Activated CD8-positive, alpha-beta T cell treated with anti-CD3 and anti-CD28 coated beads, Interleukin-2, amount 10 ng/mL, durations not matched to agents 7 days and 5 days (primary cell): ENCODE measurements around the gene KCNA3. TPM values are rescaled to one million over a fixed set of nuclear protein-coding genes. Genes with fewer than 3 reads are reported as not detected.

Experiments used
- ATAC-seq: fragments of 150-1000 bp; cut with Tn5 transposase; one replicate; pipeline ENCODE4 v1.10.0; 2021; ENCODE audit warnings: moderate library complexity
- CTCF ChIA-PET: fragments of 350-600 bp; sonication (Branson Sonifier 250); formaldehyde crosslinking; loops from one replicate; lab custom pipeline; 2021; ENCODE audit warnings: antibody characterized with exemption; lab: Charles Lee
- POLR2A ChIA-PET: fragments of 350-600 bp; sonication (Branson Sonifier 250); formaldehyde crosslinking; loops from one replicate; lab custom pipeline; 2021; ENCODE audit warnings: antibody characterized with exemption; lab: Charles Lee
- DNase-seq: peaks from one replicate; pipeline ENCODE4 v3.0.0-alpha.2; 2020
- H3K27ac Mint-ChIP-seq: one replicate; pipeline ENCODE4 v1.8.0; 2021; ENCODE audit warnings: mild to moderate bottlenecking, mixed read lengths
- H3K27me3 Mint-ChIP-seq: one replicate; pipeline ENCODE4 v1.8.0; 2021; ENCODE audit warnings: low read depth, mixed read lengths
- H3K36me3 Mint-ChIP-seq: one replicate; pipeline ENCODE4 v1.8.0; 2021; ENCODE audit warnings: low read depth, mixed read lengths
- H3K4me1 Mint-ChIP-seq: one replicate; pipeline ENCODE4 v1.8.0; 2021; ENCODE audit warnings: low read depth, mixed read lengths
- H3K4me3 Mint-ChIP-seq: one replicate; pipeline ENCODE4 v1.8.0; 2021; ENCODE audit warnings: mild to moderate bottlenecking, mixed read lengths
- H3K9me3 Mint-ChIP-seq: one replicate; pipeline ENCODE4 v1.8.0; 2022; ENCODE audit warnings: mixed read lengths; ENCODE audit not compliant: insufficient read depth
- total RNA-seq, 2 experiments: library from RNA; stranded (reverse); gene quantifications; one replicate each; pipeline ENCODE4 v1.2.3, GENCODE V29; 2021

KCNA3 gene
- total RNA-seq, 2 experiments from 2014 or later = 49.0 to 49.3 TPM

GRCh38 chr1:110702260-110702659 lies 27.5 kb upstream of the KCNA3 start:
- ChIA-PET CTCF (interaction anchor here (0.9 kb wide), 1 partner anchor 63 kb away, joined by 3 read pairs; no protein-coding TSS in a partner anchor), POLR2A (no interaction called here)
- H3K4me3 Mint-ChIP-seq = no peak overlapping the region
- ATAC-seq (no peak), DNase-seq (no peak)
- no peaks in the 10 kb centered on the region for H3K9me3 Mint-ChIP-seq
- H3K4me1 Mint-ChIP-seq = peaks cover 4% of the 10 kb centered on the region
- H3K27me3 Mint-ChIP-seq = peaks cover 6% of the 10 kb centered on the region
- no peaks in the 10 kb centered on the region for H3K36me3 Mint-ChIP-seq
- no peak overlapping the region for H3K27ac Mint-ChIP-seq

GRCh38 chr1:110700767-110701166 lies 26.0 kb upstream of the KCNA3 start:
- no peak for ATAC-seq
- Mint-ChIP-seq H3K9me3 (no peaks in the 10 kb centered on the region), H3K4me3 (no peak overlapping the region), H3K27ac (no peak overlapping the region), H3K4me1 (peaks cover 4% of the 10 kb centered on the region), H3K36me3 (no peaks in the 10 kb centered on the region), H3K27me3 (no peaks in the 10 kb centered on the region)
- ChIA-PET POLR2A (no interaction called here), CTCF (interaction anchor here (1.2 kb wide), 1 partner anchor 613 kb away, joined by 3 read pairs; no protein-coding TSS in a partner anchor)
- DNase-seq = no peak

- Mint-ChIP-seq H3K27me3 (peaks cover 4% of the 10 kb centered on the region), H3K27ac (no peak overlapping the region), H3K9me3 (no peaks in the 10 kb centered on the region), H3K4me1 (peaks cover 4% of the 10 kb centered on the region), H3K36me3 (no peaks in the 10 kb centered on the region), H3K4me3 (no peak overlapping the region)
- ChIA-PET POLR2A (interaction anchor here (0.5 kb wide), 1 partner anchor 9 kb away, joined by 3 read pairs; no protein-coding TSS in a partner anchor), CTCF (interaction anchor here (0.9 to 1.6 kb wide), 2 partner anchors 68 to 78 kb away, joined by 3 to 4 read pairs; no protein-coding TSS in a partner anchor)
- ATAC-seq = no peak
- no peak for DNase-seq
Measured at GRCh38 chr1:110697606-110698005, 22.9 kb upstream of the KCNA3 start.

GRCh38 chr1:110696818-110697217 lies 22.1 kb upstream of the KCNA3 start:
- no peak overlapping the region for H3K27ac Mint-ChIP-seq
- CTCF ChIA-PET = no interaction called here
- no peaks in the 10 kb centered on the region for H3K9me3 Mint-ChIP-seq
- ATAC-seq (no peak), DNase-seq (no peak)
- POLR2A ChIA-PET = no interaction called here
- no peak overlapping the region for H3K4me3 Mint-ChIP-seq
- no peaks in the 10 kb centered on the region for H3K36me3 Mint-ChIP-seq
- H3K4me1 Mint-ChIP-seq = peaks cover 4% of the 10 kb centered on the region
- peaks cover 7% of the 10 kb centered on the region for H3K27me3 Mint-ChIP-seq

GRCh38 chr1:110690709-110691365 lies 16.1 kb upstream of the KCNA3 start:
- peaks cover 6% of the 10 kb centered on the region for H3K4me1 Mint-ChIP-seq
- ChIA-PET CTCF (interaction anchor here (1.0 kb wide), 1 partner anchor 75 kb away, joined by 4 read pairs; no protein-coding TSS in a partner anchor), POLR2A (no interaction called here)

GRCh38 chr1:110689868-110690267 lies 15.1 kb upstream of the KCNA3 start:
- Mint-ChIP-seq H3K4me3 (no peak overlapping the region), H3K4me1 (peaks cover 6% of the 10 kb centered on the region), H3K36me3 (no peaks in the 10 kb centered on the region), H3K9me3 (no peaks in the 10 kb centered on the region), H3K27ac (no peak overlapping the region), H3K27me3 (peaks cover 12% of the 10 kb centered on the region)
- ATAC-seq = no peak
- POLR2A ChIA-PET = no interaction called here
- CTCF ChIA-PET = interaction anchor here (1.0 kb wide), 1 partner anchor 76 kb away, joined by 4 read pairs; no protein-coding TSS in a partner anchor
- no peak for DNase-seq

More at GRCh38 chr1:110690709-110691365, 16.1 kb upstream of the KCNA3 start:
- Mint-ChIP-seq H3K27me3 (peaks cover 12% of the 10 kb centered on the region), H3K36me3 (no peaks in the 10 kb centered on the region), H3K9me3 (no peaks in the 10 kb centered on the region), H3K27ac (no peak overlapping the region), H3K4me3 (no peak overlapping the region)
- ATAC-seq (no peak), DNase-seq (no peak)

- Mint-ChIP-seq H3K4me3 (no peak overlapping the region), H3K4me1 (peaks cover 6% of the 10 kb centered on the region), H3K9me3 (no peaks in the 10 kb centered on the region), H3K36me3 (no peaks in the 10 kb centered on the region), H3K27ac (no peak overlapping the region), H3K27me3 (peaks cover 12% of the 10 kb centered on the region)
- ChIA-PET CTCF (interaction anchor here (1.2 kb wide), 1 partner anchor 57 kb away, joined by 4 read pairs; no protein-coding TSS in a partner anchor), POLR2A (no interaction called here)
- ATAC-seq = no peak
- DNase-seq = no peak
Measured at GRCh38 chr1:110688514-110688913, 13.8 kb upstream of the KCNA3 start.

GRCh38 chr1:110687250-110687649 lies 12.5 kb upstream of the KCNA3 start:
- H3K27me3 Mint-ChIP-seq = peaks cover 6% of the 10 kb centered on the region
- DNase-seq = no peak
- H3K27ac Mint-ChIP-seq = no peak overlapping the region
- H3K4me1 Mint-ChIP-seq = peaks cover 6% of the 10 kb centered on the region
- no peaks in the 10 kb centered on the region for H3K36me3 Mint-ChIP-seq
- no peak for ATAC-seq
- POLR2A ChIA-PET = interaction anchor here (1.0 kb wide), 1 partner anchor 10 kb away, joined by 3 read pairs; no protein-coding TSS in a partner anchor
- no peak overlapping the region for H3K4me3 Mint-ChIP-seq
- H3K9me3 Mint-ChIP-seq = no peaks in the 10 kb centered on the region
- CTCF ChIA-PET = interaction anchor here (2.0 kb wide), 1 partner anchor 67 kb away, joined by 10 read pairs; no protein-coding TSS in a partner anchor

GRCh38 chr1:110686188-110686587 lies 11.4 kb upstream of the KCNA3 start:
- ChIA-PET CTCF (interaction anchor here (1.1 to 2.0 kb wide), 4 partner anchors 52 to 95 kb away, joined by 3 to 10 read pairs (median 4); no protein-coding TSS in a partner anchor), POLR2A (no interaction called here)
- Mint-ChIP-seq H3K27me3 (peaks cover 4% of the 10 kb centered on the region), H3K36me3 (no peaks in the 10 kb centered on the region), H3K4me3 (no peak overlapping the region), H3K27ac (no peak overlapping the region), H3K9me3 (no peaks in the 10 kb centered on the region), H3K4me1 (peaks cover 6% of the 10 kb centered on the region)
- ATAC-seq (peak; percentile 69), DNase-seq (peak; percentile 33)

- Mint-ChIP-seq H3K4me1 (no peaks in the 10 kb centered on the region), H3K9me3 (no peaks in the 10 kb centered on the region), H3K36me3 (peaks cover 6% of the 10 kb centered on the region), H3K27me3 (peaks cover 4% of the 10 kb centered on the region), H3K27ac (no peak overlapping the region), H3K4me3 (no peak overlapping the region)
- ChIA-PET CTCF (interaction anchor here (1.0 to 2.0 kb wide), 5 partner anchors 40 to 97 kb away, joined by 3 to 4 read pairs (median 3); no protein-coding TSS in a partner anchor), POLR2A (no interaction called here)
- DNase-seq (no peak), ATAC-seq (no peak)
Measured at GRCh38 chr1:110684491-110684890, 9.8 kb upstream of the KCNA3 start.

- Mint-ChIP-seq H3K9me3 (no peaks in the 10 kb centered on the region), H3K27me3 (peaks cover 4% of the 10 kb centered on the region), H3K27ac (no peak overlapping the region), H3K36me3 (peaks cover 14% of the 10 kb centered on the region), H3K4me1 (peaks cover 2% of the 10 kb centered on the region), H3K4me3 (no peak overlapping the region)
- ChIA-PET POLR2A (no interaction called here), CTCF (interaction anchor here (0.6 to 2.0 kb wide), 4 partner anchors 83 to 173 kb away, joined by 3 to 4 read pairs (median 4); no protein-coding TSS in a partner anchor)
- ATAC-seq = no peak
- no peak for DNase-seq
Measured at GRCh38 chr1:110682898-110683297, 8.2 kb upstream of the KCNA3 start.
